H1 (cell line): ENCODE data around the gene STXBP2. TPM values are rescaled to one million over a fixed set of nuclear protein-coding genes. Genes with fewer than 3 reads are reported as not detected.

Experiments
- CTCF ChIA-PET: fragments of 300-600 bp; sonication (Branson Sonifier 250); formaldehyde crosslinking; loops from one replicate; lab custom pipeline; 2021; ENCODE audit not compliant: partially characterized antibody; lab: Charles Lee
- POLR2A ChIA-PET: fragments of 300-600 bp; sonication (Branson Sonifier 250); formaldehyde crosslinking; loops from one replicate; lab custom pipeline; 2021; ENCODE audit warnings: inconsistent platforms; ENCODE audit not compliant: partially characterized antibody; lab: Charles Lee
- DNase-seq, 2 experiments: peaks; one replicate each; pipeline versions ENCODE4 v3.0.0 to v3.0.0-alpha.2; 2010 to 2022; ENCODE audit warnings: low spot score in 2 of 2, low read depth in 1 of 2, mixed read lengths in 1 of 2
- FAIRE-seq: peaks from 2 replicates; lab custom pipeline; 2011; peaks lifted over from hg19 to GRCh38; lab: Jason Lieb, UNC
- H2AFZ ChIP-seq: 2 replicates; pipeline ENCODE4 v1.8.1; 2012; ENCODE audit warnings: low read length, inconsistent platforms
- H2AK5ac ChIP-seq: 2 replicates; pipeline ENCODE4 v1.6.1; 2013; ENCODE audit warnings: low read depth, low read length
- H2BK120ac ChIP-seq: replicated peaks from 2 replicates; pipeline ENCODE3; 2013; ENCODE audit warnings: low read depth, low read length, inconsistent platforms
- H2BK12ac ChIP-seq: 2 replicates; pipeline ENCODE4 v1.6.1; 2013; ENCODE audit warnings: low read depth, low read length
- H2BK15ac ChIP-seq: 2 replicates; pipeline ENCODE4 v1.6.1; 2013; ENCODE audit warnings: low read length
- H2BK20ac ChIP-seq: 2 replicates; pipeline ENCODE4 v1.6.1; 2013; ENCODE audit warnings: low read length
- H2BK5ac ChIP-seq: 2 replicates; pipeline ENCODE4 v1.6.1; 2013; ENCODE audit warnings: low read depth, low read length
- H3K14ac ChIP-seq: 2 replicates; pipeline ENCODE4 v1.6.1; 2013; ENCODE audit warnings: inconsistent platforms; ENCODE audit not compliant: insufficient read length
- H3K18ac ChIP-seq: 2 replicates; pipeline ENCODE4 v1.6.1; 2013; ENCODE audit warnings: low read length; ENCODE audit errors: extremely low read depth
- H3K23ac ChIP-seq: 2 replicates; pipeline ENCODE4 v1.6.1; 2013; ENCODE audit warnings: inconsistent platforms; ENCODE audit not compliant: insufficient read length
- H3K23me2 ChIP-seq: 2 replicates; pipeline ENCODE4 v1.6.1; 2013; ENCODE audit warnings: low read depth, low read length
- H3K27ac ChIP-seq: 2 replicates; pipeline ENCODE4 v1.6.1; 2011; ENCODE audit warnings: low read depth, low read length, inconsistent platforms
- H3K27me3 ChIP-seq, 4 experiments: replicated peaks in 1 of 4; 1 replicate in 1 of 4; 2 replicates in 3 of 4; pipeline versions ENCODE4 v1.6.1 to v1.8.1; 2011 to 2013; ENCODE audit warnings: low read length in 3 of 4, mild to moderate bottlenecking in 3 of 4, inconsistent platforms in 2 of 4, mixed read lengths in 2 of 4, moderate library complexity in 1 of 4; ENCODE audit not compliant: control insufficient read depth in 3 of 4, insufficient read depth in 3 of 4; ENCODE audit errors: extremely low read depth in 1 of 4
- H3K36me3 ChIP-seq, 4 experiments: 2 replicates each; pipeline versions ENCODE4 v1.6.1 to v1.8.1; 2011 to 2013; ENCODE audit warnings: mild to moderate bottlenecking in 4 of 4, low read length in 3 of 4, moderate library complexity in 2 of 4, control low read depth in 1 of 4, inconsistent platforms in 1 of 4; ENCODE audit not compliant: insufficient read depth in 4 of 4, control insufficient read depth in 2 of 4
- H3K4ac ChIP-seq: replicated peaks from 2 replicates; pipeline ENCODE3; 2013; ENCODE audit warnings: low read length, low read depth, mixed read lengths, inconsistent platforms; ENCODE audit not compliant: insufficient read length
- H3K4me1 ChIP-seq, 4 experiments: replicated peaks in 1 of 4; 1 replicate in 1 of 4; 2 replicates in 3 of 4; pipeline versions ENCODE4 v1.6.1 to v1.8.1; 2011 to 2013; ENCODE audit warnings: low read length in 3 of 4, inconsistent platforms in 2 of 4, mixed read lengths in 1 of 4; ENCODE audit not compliant: insufficient read depth in 4 of 4, control insufficient read depth in 3 of 4
- H3K4me2 ChIP-seq, 2 experiments: 2 replicates each; pipeline versions ENCODE4 v1.6.1 to v1.8.1; 2011 to 2013; ENCODE audit warnings: low read depth in 2 of 2, low read length in 2 of 2, control low read depth in 1 of 2, inconsistent platforms in 1 of 2, mild to moderate bottlenecking in 1 of 2; ENCODE audit not compliant: insufficient read depth in 1 of 2
- H3K4me3 ChIP-seq, 4 experiments: fragments of 200-600, 300-600 bp in 1 of 4; sonication (generic), shearing (Covaris generic), sonication (Bioruptor Twin) in 1 of 4; 2 replicates each; pipeline versions ENCODE4 v1.5.1 to v1.8.1; 2011 to 2016; ENCODE audit warnings: low read length in 4 of 4, low read depth in 3 of 4, control low read depth in 2 of 4, inconsistent platforms in 2 of 4, mild to moderate bottlenecking in 2 of 4, mixed read lengths in 1 of 4, moderate library complexity in 1 of 4; ENCODE audit not compliant: insufficient read depth in 2 of 4; ENCODE audit errors: extremely low read depth in 1 of 4
- H3K56ac ChIP-seq: replicated peaks from 2 replicates; pipeline ENCODE3; 2013; ENCODE audit warnings: low read depth, mild to moderate bottlenecking, mixed read lengths, low read length, inconsistent platforms; ENCODE audit not compliant: insufficient read length
- H3K79me1 ChIP-seq: 2 replicates; pipeline ENCODE4 v1.6.1; 2013; ENCODE audit warnings: low read depth, low read length, control low read depth
- H3K79me2 ChIP-seq, 2 experiments: 2 replicates each; pipeline versions ENCODE4 v1.6.1 to v1.8.1; 2012 to 2013; ENCODE audit warnings: low read length in 2 of 2, mild to moderate bottlenecking in 2 of 2, inconsistent platforms in 1 of 2; ENCODE audit not compliant: insufficient read depth in 2 of 2, control insufficient read depth in 1 of 2
- H3K9ac ChIP-seq, 4 experiments: replicated peaks in 1 of 4; 1 replicate in 1 of 4; 2 replicates in 3 of 4; pipeline versions ENCODE4 v1.6.1 to v1.8.1; 2011 to 2013; ENCODE audit warnings: low read depth in 3 of 4, low read length in 3 of 4, control low read depth in 2 of 4, mild to moderate bottlenecking in 2 of 4, moderate library complexity in 2 of 4, inconsistent platforms in 1 of 4; ENCODE audit errors: extremely low read depth in 1 of 4
- H3K9me3 ChIP-seq, 2 experiments: 2 replicates each; pipeline versions ENCODE4 v1.6.1 to v1.8.1; 2012 to 2013; ENCODE audit warnings: mild to moderate bottlenecking in 2 of 2, moderate library complexity in 2 of 2, control low read depth in 1 of 2, inconsistent platforms in 1 of 2, low read depth in 1 of 2, low read length in 1 of 2, mixed read lengths in 1 of 2; ENCODE audit not compliant: insufficient read depth in 2 of 2
- H4K20me1 ChIP-seq, 2 experiments: replicated peaks in 1 of 2; 2 replicates each; pipeline versions ENCODE3 to v1.8.1; 2011 to 2013; ENCODE audit warnings: inconsistent platforms in 2 of 2, low read length in 2 of 2, mild to moderate bottlenecking in 1 of 2; ENCODE audit not compliant: insufficient read depth in 2 of 2, control insufficient read depth in 1 of 2
- H4K5ac ChIP-seq: 2 replicates; pipeline ENCODE4 v1.6.1; 2013; ENCODE audit warnings: low read length, low read depth, mixed read lengths, inconsistent platforms; ENCODE audit not compliant: insufficient read length
- H4K8ac ChIP-seq: 2 replicates; pipeline ENCODE4 v1.8.0; 2013; ENCODE audit warnings: mild to moderate bottlenecking, moderate library complexity, low read length, inconsistent platforms; ENCODE audit not compliant: insufficient read depth; ENCODE audit errors: extremely low read depth
- H4K91ac ChIP-seq: replicated peaks from 2 replicates; pipeline ENCODE3; 2013; ENCODE audit warnings: low read length, mixed read lengths, inconsistent platforms; ENCODE audit not compliant: insufficient read length
- CBX8 ChIP-seq: fragments of 300-800, 300-1000 bp; sonication (generic); IDR thresholded peaks from 2 replicates; pipeline ENCODE4 v1.7.1; 2016; ENCODE audit warnings: low read depth, low read length, borderline replicate concordance
- RAD21 ChIP-seq, 2 experiments: IDR thresholded peaks in 1 of 2; conservative IDR thresholded peaks in 1 of 2; 2 replicates each; pipeline ENCODE4 v1.6.1; 2011; ENCODE audit warnings: low read depth in 2 of 2, low read length in 2 of 2, improper control_type of control experiment in 1 of 2, inconsistent platforms in 1 of 2, mild to moderate bottlenecking in 1 of 2, moderate library complexity in 1 of 2
- RFX5 ChIP-seq: IDR thresholded peaks from 2 replicates; pipeline ENCODE4 v1.6.1; 2011; ENCODE audit warnings: low read depth, low read length, improper control_type of control experiment, borderline replicate concordance
- WGBS, 2 experiments: shearing (Covaris generic) in 1 of 2; methylation state at CpG; one replicate each; pipeline versions ENCODE4 v1.1.6 to v1.1.7; 2013 to 2015; ENCODE audit warnings: low lambda C conversion rate in 2 of 2, mixed read lengths in 2 of 2, inconsistent platforms in 1 of 2, low coverage in 1 of 2, missing lambda C conversion rate in 1 of 2; ENCODE audit not compliant: insufficient replicate concordance in 2 of 2, insufficient coverage in 1 of 2, insufficient read length in 1 of 2; ENCODE audit errors: extremely low coverage in 1 of 2, missing lambda C conversion rate in 1 of 2; 5-methylcytosine and 5-hydroxymethylcytosine counted together
- polyA plus RNA-seq, 7 experiments: library from polyadenylated mRNA; depleted of rRNA in 3 of 7; stranded (reverse) in 5 of 7; unstranded in 2 of 7; fragments of >200 nt in 5 of 7; fragments of 200-250 nt in 2 of 7; gene quantifications; 1 replicate in 5 of 7; 2 replicates in 1 of 7; 4 replicates in 1 of 7; pipeline versions ENCODE4 v1.2.1 to v1.2.3, GENCODE V29; 2011 to 2013; ENCODE audit warnings: missing spikeins in 2 of 7, mixed read lengths in 2 of 7
- total RNA-seq: library from RNA; stranded (reverse); fragmentation: NEBNext Ultra II Directional; extraction: Animal tissue kit (Norgen Biotek cat#: 25700); gene quantifications from 2 replicates; pipeline ENCODE4 v1.2.1, GENCODE V29; 2021
- TF ChIP-seq, protein P1 (sequence below): IDR thresholded peaks from 2 replicates; pipeline ENCODE4 v1.6.1; 2012; ENCODE audit warnings: inconsistent platforms

Gene STXBP2
- total and polyA plus RNA-seq, 2 of the 8 experiments (the other 6 are each of a cell fraction or from before 2014, with no cell fraction given): 52.9 to 53.8 TPM

DNA sequence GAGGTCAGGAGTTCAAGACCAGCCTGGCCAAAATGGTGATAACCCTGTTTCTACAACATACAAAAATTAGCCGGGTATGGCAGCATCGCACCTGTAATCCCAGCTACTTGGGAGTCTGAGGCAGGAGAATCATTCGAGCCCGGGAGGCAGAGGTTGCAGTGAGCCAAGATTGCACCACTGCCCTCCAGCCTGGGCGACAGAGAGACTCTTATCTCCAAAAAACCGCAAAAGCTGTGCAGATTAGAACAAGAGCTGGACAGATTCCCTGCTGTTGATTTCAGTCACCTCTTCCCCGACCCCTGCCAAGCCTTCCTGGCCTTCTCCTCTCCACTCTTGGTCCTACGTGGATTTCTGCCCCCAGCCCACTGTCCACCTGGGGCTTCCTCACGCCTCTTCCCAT lies 33.0 kb upstream of the STXBP2 start:
- Histone ChIP-seq H3K14ac (no peak overlapping the region), H3K79me2 (peaks cover 0 to 11% of the 10 kb centered on the region in 2 experiments; a peak in 2 of 4 replicates), H3K4me1 (no peaks in the 10 kb centered on the region; a peak in 3 of 7 replicates), H4K91ac (no peak overlapping the region), H2BK12ac (no peak overlapping the region), H3K18ac (no peak overlapping the region), H3K23me2 (peaks cover 10% of the 10 kb centered on the region; the same call in 1 of the 2 replicates), H3K56ac (no peak overlapping the region), H3K4ac (no peak overlapping the region), H3K4me3 (no peak overlapping the region), H3K36me3 (peaks cover 2 to 8% (median 5%) of the 10 kb centered on the region in 4 experiments; a peak in 5 of 8 replicates), H3K4me2 (no peak overlapping the region), H2AK5ac (no peak overlapping the region), H2BK15ac (no peak overlapping the region), H3K9me3 (no peaks in the 10 kb centered on the region), H3K27me3 (no peaks in the 10 kb centered on the region), H2AFZ (no peak overlapping the region), H3K23ac (no peak overlapping the region), H2BK120ac (no peak overlapping the region), H4K20me1 (peaks cover 3 to 22% of the 10 kb centered on the region in 2 experiments), H3K9ac (no peak overlapping the region), H3K27ac (no peak overlapping the region), H4K5ac (no peak overlapping the region), H3K79me1 (peaks cover 2% of the 10 kb centered on the region), H2BK5ac (no peak overlapping the region), H4K8ac (no peak overlapping the region), H2BK20ac (no peak overlapping the region)
- TF ChIP-seq, protein P1, sequence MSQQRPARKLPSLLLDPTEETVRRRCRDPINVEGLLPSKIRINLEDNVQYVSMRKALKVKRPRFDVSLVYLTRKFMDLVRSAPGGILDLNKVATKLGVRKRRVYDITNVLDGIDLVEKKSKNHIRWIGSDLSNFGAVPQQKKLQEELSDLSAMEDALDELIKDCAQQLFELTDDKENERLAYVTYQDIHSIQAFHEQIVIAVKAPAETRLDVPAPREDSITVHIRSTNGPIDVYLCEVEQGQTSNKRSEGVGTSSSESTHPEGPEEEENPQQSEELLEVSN: no peak
- TF ChIP-seq CBX8: no peak
- TF ChIP-seq RFX5: no peak
- no peak for TF ChIP-seq RAD21 (IDR thresholded peaks at IDR 0.05 in 1 of 2, conservative IDR thresholded peaks at IDR 0.05 in 1 of 2; ENCODE audit: low read depth in 2 of 2, low read length in 2 of 2)
- 89% methylated on average over 9 of the region's 9 CpGs; no CpG with 5 or more reads in 1 of the 2 experiments for WGBS, 2 experiments
- no peak for DNase-seq
- no peak for FAIRE-seq
- CTCF ChIA-PET: interaction anchor here (0.9 to 1.2 kb wide), 3 partner anchors 15 to 38 kb away, joined by 3 to 8 read pairs (median 3); no protein-coding TSS in a partner anchor
- POLR2A ChIA-PET: no interaction called here
